GM19035 (cell line): ENCODE data around the gene ADGRE2.
"Not testable (repeated sequence)": the region's sequence is repeated elsewhere in the genome, so short reads cannot be mapped to it uniquely, and the experiment has no call there.

Experiments used
- ATAC-seq: cut with Tn5 transposase; IDR thresholded peaks from one replicate; pipeline ENCODE4 v1.9.1; 2021; ENCODE audit not compliant: unreplicated experiment

ADGRE2 gene

DNA sequence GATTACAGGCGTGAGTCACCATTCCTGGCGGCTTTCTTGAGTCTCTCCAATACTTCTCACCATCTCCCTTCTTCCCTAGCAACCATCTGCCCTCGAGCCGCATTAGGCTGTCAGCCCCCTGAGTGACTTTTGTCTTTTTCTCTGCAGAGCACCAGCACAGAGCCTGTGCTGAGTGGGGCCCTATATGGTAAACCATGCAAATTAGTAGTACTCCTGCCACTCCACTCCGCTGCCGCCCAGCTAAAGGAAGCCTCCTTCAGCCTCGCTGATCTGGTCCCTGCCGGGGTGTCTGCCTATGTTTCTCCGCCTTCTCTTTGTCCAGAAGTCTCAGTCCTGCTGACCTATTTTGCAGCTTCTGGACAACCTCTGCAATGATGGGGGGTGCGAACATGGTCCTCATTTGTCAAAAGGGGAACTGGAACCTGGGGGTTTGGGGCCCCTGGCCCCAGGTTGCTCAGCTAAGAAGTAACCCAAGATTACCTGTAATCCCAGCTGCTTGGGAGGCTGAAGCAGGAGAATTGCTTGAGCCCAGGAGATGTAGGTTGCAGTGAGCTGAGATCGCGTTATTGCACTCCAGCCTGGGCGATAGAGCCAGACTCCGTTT, 2.4 kb upstream of the ADGRE2 start:
- ATAC-seq = not testable (repeated sequence)

DNA sequence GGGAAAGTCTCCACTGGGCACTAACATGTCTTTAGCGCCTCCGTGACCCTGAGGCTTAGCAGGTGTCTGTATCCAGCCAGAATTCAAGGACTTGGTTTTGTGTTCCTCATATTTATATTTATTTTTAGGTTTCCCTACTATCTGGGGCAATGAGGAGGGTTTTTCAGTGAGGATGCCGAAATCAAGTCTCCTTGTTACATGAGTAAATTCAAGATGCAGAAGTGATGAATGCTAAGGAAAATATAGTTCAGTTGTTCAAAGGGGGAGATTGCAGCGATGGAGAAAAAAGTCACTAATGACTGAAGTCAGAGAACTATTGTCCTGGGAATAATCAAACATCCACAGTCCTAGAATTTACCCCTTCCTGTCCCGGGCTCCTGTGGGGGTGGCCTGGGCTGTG, 791 bp upstream of the ADGRE2 start:
- no peak for ATAC-seq

DNA sequence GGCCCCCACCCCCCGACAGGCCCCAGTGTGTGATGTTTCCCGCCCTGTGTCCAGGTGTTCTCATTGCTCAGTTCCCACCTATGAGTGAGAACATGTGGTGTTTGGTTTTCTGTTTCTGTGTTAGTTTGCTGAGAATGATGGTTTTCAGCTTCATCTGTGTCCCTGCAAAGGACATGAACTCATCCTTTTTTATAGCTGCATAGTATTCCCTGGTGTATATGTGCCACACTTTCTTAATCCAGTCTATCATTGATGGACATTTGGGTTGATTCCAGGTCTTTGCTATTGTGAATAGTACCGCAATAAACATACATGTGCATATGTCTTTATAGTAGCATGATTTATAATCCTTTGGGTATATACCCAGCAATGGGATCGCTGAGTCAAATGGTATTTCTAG, 715 bp downstream of the ADGRE2 start:
- not testable (repeated sequence) for ATAC-seq

DNA sequence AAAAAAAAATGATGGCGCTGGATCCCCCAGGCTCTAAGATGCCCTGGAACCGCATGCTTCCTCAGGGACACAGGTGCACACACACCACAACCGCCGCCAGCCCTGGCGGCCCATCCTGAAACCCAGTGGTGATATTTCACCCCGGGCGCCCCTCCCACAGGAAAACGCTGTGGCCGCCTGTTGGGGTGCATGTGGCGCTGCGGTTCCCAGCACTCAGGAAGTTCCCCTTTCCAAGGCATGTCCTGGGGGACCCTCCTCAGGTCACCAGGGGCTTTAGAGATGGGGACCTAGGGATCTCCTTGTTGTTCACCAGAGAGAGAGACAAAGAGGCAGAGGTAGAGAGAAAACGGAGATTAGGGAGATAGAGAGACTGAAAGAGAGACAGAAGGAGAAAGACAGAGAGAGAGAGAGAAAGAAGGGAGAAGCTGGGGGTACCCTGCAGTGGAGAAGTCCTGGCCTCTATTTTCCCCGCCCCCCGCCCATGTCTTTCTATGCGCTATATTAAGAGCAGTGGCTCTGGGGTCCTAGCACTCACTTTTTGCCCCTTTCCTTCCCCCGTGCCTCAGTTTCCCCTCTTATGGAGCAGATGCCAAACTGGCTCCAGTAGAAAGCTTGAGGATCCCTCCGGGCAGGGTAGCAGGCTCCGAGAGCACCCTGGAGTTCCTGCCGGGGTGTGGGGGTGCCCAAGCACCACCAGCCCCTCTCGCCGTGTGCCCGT, 2.3 kb downstream of the ADGRE2 start:
- no peak for ATAC-seq

DNA sequence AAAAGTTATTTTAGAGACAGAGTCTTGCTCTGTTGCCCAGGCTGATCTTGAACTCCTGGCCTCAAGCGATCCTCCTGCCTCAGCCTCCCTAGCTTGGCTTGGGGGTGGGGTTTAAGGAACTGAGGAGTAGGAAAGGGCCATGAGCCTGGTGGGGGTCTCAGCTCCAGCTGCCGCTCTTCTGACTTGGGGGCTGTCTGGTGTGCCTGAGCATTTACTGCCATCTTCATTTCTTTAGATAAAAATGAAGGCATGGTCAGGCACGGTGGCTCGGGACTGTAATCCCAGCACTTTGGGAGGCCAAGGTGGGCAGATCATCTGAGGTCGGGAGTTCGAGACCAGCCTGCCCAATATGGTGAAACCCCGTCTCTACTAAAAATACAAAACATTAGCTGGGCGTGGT, 3.0 kb downstream of the ADGRE2 start:
- not testable (repeated sequence) for ATAC-seq

DNA sequence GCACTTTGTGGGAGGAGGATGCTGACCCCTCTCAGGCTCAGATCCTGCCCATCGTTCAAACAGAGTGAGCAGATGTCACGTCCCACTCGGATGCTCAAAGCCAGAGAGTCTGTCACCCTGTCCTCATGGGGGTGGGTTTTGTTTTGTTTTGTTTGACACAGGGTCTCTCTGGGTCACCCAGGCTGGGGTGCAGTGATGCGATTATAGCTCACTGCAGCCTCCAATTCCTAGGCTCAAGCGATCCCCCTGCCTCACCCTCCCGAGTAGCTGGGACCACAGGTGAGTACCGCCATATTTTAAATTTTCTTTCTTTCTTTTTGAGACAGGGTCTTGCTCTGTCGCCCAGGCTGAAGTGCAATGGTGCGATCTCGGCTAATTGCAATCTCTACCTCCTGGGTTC, 4.0 kb downstream of the ADGRE2 start:
- no peak for ATAC-seq

DNA sequence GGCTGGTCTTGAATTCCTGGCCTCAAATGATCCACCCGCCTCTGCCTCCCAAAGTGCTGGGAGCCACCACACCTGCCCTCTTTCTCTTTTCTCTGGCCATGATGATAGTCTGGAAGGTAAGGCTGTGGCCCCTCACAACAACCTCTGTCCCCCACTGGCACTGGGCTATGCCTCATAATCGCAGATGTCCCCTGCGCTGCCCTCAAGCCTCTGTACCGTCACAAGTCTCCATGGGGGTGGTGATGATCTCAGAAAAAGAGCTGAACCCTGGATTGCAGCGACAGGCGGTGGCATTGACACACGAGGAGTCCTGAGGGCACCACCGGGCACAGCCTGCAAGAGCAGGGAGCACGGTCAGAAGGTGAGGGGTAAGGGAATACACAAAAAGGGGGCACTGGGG, 4.6 kb downstream of the ADGRE2 start:
- ATAC-seq = not testable (repeated sequence)

DNA sequence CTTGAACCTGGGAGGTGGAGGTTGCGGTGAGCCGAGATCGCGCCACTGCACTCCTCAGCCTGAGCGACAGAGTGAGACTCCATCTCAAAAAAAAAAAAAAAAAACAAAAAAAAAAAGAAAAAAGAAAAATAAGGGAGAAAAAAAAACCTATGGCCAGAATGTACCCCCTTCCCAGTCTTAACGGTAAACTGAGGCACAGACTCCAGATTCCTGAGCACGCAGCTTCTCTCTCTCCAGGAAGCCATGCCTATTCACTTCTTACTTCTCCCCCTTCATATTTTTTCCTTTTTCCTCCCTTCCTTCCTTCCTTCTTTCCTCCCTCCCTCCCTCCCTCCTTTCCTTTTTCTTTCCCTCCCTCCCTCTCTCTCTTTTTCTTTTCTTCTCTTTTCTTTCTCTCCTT, 5.4 kb downstream of the ADGRE2 start:
- no peak for ATAC-seq

DNA sequence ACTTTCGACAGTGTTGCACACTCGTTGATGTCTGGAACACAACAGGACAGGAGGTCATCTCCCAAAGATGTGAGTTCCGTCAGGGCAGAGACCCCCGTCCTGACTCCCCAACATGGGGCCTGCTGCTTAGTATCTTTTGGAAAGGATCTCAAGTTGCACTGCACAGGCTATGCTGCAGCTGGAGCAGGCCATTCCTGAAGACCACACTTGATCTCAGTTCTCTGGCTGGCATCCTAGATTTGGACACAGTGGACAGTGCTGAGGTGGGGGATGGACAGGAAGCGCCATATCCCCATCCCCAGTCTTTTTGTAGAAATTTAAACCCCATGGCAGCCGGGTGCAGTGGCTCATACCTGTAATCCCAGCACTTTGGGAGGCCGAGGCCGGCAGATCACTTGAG, 5.9 kb downstream of the ADGRE2 start:
- no peak for ATAC-seq

DNA sequence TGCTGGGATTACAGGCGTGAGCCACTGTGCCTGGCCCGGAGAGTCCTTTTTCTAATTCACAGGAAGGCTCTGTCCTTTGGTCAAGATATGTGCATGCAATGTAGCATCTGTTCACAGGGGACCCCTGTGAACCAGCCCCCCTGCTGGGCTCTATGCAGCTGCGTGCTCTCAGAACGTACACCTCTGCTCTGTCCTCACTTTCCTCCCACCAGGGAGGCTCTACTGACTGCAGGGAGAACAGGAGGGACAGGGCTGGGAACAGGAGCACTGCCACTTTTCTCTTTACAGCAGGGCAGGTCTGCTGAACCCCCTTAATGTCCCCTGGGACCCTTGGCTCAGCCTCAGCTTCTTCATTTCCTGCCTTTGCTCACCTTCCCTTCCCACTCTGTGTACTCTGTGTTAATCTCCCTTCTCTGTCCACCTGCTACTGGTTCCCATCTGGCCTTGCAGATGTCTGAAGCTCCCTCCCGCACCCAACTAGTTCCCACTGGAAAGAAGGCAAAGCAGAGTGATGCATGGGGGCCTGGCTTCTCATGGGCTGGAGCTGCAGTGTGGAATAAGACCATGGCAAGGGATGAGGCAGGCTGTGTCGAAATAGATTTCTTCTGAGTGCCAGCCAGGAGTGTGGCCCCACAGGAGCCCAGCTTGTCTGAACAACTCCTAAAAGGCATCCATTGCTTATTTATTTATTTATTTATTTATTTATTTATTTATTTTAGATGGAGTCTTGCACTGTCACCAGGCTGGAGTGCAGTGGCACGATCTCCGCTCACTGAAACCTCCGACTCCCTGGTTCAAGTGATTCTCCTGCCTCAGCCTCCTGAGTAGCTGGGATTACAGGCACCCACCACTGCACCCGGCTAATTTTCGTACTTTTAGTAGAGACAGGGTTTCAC, 7.2 kb downstream of the ADGRE2 start:
- no peak for ATAC-seq

DNA sequence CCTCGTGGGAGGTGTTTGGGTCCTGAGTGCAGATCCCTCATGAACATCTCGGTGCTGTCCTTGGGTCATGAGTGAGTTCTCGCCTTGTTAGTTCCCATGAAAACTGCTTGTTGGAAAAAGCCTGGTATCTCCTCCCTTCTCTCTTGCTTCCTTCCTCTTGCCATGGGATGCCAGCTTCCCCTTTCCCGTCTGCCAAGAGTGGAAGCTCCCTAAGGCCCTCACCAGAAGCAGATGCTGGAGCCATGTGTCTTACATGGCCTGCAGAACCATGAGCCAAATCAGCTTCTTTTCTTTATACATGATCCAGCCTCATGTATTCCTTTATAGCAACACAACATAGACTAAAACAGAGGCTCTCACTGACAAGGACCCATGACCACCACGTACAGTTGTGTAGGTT, 8.2 kb downstream of the ADGRE2 start:
- no peak for ATAC-seq

DNA sequence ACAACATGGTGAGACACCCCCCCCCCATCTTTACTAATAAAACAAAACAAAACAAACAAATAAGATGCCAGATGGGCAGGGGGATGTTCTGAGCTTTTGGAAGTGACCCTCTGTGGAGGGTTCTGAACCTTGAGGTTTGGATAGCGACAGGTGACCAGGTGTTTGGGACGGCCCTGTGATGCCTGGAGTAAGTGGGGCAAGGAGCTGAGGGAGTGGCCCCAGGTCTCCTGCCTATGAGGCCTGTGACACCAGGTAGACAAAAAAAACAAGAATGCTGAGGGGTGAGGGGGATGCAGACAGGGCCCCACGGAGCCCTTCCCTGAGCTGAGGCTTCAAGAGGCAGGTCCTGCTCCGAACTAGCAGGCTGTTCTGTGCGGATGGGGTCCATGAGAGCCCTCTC, 9.2 kb downstream of the ADGRE2 start:
- no peak for ATAC-seq

DNA sequence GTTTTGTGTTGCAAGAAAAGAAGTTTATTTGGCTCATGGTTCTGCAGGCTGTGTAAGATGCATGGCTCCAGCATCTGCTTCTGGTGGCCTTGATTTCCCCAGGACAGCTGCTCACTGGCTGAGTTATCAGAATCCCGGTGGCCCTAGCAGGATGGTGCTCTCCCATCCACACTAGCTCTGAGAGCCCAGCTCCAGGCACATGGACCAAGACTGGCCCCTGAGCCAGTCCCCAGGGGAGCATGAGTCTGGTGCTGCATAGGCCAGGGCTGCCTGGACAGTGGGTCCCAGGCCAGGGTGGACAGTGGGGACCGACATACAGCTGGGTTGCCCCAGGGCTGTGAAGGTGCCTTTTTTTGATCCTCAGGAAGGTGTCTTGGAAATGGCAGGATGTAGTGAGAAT, 10.4 kb downstream of the ADGRE2 start:
- ATAC-seq = no peak

DNA sequence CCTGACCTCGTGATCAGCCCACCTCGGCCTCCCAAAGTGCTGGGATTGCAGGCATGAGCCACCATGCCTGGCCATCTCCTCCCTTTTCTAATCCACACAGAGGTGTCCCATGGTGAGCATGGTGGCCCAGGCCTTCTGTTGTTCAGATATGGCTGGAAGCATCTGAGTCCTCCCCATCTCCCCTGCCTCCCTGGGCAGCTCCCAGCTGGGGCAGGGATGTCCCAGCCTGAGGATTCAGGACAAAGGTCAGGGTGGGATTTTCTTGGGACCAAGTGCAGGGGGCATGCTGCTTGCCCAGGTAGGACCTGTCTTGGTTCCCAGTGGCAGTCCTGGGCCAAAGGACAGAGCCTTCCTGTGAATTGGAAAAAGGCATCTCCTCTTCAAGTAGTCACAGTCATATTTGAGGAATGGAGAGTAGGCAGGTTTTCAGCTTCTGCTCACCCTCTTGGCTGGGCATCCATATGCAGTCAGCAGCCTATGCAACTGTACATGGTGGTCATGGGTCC, 10.8 kb downstream of the ADGRE2 start:
- ATAC-seq = no peak

DNA sequence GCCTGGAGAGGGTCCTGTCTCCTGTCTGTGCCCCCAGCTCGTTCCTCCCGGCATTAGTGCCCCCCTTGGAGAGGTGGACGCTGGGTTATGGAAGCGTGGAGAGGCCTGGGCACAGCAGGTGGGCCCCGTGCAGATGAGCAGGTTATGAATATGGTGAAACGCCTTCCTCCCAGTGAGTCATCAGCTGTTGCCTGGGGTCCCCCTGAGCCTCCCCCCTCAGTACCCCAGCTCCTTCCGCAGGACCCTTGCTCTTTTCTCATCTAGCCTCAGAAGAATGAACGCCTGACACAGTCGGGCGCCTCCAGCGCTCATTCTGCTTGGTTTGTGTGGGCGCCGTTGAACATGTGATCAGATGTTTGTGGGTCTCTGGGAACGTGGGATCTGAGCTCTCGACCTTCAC, 12.5 kb downstream of the ADGRE2 start:
- ATAC-seq = not testable (repeated sequence)

DNA sequence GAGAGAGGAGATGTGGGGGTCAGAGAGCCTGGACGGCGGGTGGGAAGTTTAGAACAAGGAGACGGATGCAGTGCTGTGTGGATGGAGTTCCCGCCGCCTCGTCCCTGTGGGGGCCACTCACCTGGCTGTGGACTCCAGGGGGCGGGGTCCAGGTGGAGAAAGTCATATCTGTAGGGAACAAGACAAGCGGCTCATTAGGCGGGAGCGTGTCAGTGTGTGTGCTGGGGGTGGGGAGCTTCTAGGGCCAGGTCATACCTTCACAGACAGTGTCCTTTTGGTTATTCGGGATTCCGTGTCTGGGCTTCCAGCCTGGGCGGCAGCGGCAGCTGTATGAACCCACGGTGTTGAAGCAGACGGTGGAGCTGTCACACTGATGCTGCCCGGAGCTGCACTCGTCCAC, 13.0 kb downstream of the ADGRE2 start:
- ATAC-seq = not testable (repeated sequence)

DNA sequence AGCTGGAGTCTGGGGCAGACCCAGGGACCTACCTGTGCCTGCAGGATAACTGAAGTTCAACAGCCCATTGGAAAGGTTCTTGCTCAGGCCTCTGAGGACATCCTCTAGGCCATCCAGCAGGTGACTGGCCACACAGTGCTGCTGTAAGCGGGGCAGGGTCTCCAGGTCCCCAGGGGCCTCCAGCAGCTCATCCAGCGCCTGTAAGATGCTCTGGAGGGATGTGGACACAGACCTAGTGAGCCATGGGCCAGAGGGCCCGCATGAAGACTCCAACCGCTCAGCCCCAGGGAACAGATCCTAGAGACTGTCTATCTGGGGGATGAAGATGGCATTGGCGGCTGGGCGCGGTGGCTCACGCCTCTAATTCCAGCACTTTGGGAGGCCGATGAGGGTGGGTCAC, 14.0 kb downstream of the ADGRE2 start:
- no peak for ATAC-seq

DNA sequence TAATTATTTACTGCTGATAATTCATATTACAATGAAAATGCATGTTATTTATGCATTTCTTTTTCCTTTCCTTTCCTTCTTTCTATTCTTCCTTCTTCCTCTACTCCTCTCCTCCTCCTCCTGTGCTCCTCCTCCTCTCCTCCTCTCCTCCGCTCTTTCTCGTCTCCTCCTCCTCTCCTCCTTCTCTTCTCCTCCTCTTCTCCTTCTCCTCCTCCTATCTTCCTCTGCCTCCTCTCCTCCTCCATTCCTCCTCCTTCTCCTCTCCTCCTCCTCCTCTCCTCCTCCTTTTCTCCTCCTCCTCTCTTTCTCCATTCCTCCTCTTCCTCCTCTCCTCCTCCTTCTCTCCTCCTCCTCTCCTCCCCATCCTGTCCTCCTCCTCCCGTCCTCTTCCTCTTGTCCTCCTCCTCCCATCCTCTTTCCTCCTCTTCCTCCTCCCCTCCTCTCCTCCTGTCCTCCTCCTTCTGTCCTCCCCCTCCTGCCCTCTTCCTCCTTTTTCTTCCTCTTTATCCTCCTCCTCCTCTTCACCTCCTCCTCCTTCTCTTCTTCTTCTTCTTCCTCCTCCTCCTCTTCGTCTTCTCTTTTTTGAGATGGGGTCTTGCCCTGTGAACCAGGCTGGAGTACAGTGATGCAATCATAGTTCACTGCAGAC, 14.7 kb downstream of the ADGRE2 start:
- ATAC-seq = no peak

DNA sequence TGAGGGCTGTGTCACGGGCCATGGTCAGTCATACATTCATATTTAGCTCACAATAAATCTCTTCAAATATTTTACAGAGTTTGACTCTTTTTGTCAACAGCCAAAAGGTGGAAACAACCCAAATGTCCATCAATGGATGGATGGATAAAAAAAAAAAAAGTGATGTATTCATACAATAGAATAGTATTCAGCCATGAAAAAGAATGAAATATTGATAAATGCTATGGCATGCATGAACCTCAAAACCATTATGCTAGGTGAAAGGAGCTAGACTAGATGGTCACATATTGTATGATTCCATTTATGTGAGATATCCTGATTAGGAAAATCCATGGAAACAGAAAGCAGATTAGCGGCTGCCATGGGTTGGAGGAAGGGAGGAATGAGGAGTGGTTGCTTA, 16.2 kb downstream of the ADGRE2 start:
- no peak for ATAC-seq

DNA sequence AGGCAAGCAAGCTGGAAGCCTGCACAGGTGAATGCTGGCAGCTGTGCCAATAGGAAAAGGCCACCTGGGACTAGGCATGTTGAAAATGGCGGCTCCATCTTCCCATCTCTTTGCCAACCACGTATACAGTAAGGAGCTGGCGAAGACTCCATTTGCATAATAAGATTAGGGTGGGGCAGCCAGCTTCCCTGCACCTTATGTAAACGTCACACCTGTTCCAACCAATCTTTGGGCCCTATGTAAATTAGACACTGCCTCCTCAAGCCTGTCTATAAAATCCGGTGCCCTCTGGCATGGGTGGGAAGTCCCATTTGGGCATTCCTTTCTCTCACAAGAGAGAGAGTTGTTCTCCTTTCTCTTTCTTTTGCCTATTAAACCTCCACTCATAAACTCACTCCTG, 16.8 kb downstream of the ADGRE2 start:
- no peak for ATAC-seq

DNA sequence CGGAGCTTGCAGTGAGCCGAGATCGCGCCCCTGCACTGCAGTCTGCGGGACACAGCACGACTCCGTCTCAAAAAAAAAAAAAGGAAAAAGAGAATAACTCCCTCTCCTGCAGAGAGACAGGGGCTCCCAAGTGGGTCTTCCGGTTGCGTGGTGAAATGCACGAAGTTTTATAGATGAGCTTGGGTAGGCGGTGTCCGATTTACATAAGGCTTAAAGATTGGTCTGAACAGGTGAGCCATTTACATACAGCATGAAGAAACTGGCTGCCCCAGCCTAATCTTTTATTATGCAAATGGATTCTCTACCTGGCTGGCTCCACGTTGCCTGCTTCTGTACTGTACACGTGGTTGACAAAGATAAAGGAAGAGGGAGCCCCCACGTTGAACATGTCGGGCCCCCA, 19.5 kb downstream of the ADGRE2 start:
- no peak for ATAC-seq
